Left forelimb (tissue), 1 donor: ENCODE data around the gene IL21R.
"Not testable (repeated sequence)": the region's sequence is repeated elsewhere in the genome, so short reads cannot be mapped to it uniquely, and the experiment has no call there.

Experiments
- DNase-seq: peaks from one replicate; pipeline ENCODE4 v3.0.0-alpha.2; 2018; ENCODE audit warnings: low spot score

The IL21R gene

DNA sequence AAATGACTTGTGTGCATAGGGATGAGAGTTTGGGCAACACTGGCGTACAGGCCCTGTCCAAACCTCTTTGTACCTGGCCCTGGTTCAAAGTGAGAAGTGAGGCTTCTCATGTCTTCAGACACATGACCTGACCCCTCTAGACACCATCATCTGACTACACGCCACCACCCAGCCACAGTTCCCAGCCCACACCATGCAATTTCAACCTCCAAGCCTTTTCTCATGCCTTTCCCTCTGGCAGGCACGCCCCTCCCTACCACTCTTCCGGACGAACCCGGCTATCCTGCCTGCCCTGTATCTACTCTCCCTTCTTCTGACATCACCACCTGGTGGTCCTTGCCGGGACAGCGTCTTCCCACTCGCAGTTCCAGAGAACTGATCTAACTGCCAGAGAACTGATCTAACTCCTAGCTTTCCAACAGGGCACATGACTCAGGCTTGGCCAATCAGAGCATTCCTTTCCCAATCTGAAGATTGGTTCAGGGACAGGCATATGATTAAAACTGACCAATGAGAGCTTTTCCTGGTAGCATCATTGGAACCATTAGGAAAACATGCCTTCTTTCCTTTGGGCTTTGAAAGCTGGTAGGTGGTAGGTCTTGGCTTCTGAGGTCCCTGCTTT is 27.1 kb upstream of the IL21R start:
- no peak for DNase-seq

GRCh38 chr16:27377666-27378485 is 24.1 kb upstream of the IL21R start:
- peak; percentile 28 for DNase-seq

- DNase-seq: peak; percentile 52
These were observed 23.0 kb upstream of the IL21R start for GRCh38 chr16:27378871-27379481.

GRCh38 chr16:27379919-27380318 is 22.1 kb upstream of the IL21R start:
- peak; percentile 18 for DNase-seq

GRCh38 chr16:27381236-27381635 is 20.7 kb upstream of the IL21R start:
- DNase-seq: peak; percentile 61

- DNase-seq: peak; percentile 40
These were observed 19.8 kb upstream of the IL21R start for GRCh38 chr16:27381974-27382855.

DNA sequence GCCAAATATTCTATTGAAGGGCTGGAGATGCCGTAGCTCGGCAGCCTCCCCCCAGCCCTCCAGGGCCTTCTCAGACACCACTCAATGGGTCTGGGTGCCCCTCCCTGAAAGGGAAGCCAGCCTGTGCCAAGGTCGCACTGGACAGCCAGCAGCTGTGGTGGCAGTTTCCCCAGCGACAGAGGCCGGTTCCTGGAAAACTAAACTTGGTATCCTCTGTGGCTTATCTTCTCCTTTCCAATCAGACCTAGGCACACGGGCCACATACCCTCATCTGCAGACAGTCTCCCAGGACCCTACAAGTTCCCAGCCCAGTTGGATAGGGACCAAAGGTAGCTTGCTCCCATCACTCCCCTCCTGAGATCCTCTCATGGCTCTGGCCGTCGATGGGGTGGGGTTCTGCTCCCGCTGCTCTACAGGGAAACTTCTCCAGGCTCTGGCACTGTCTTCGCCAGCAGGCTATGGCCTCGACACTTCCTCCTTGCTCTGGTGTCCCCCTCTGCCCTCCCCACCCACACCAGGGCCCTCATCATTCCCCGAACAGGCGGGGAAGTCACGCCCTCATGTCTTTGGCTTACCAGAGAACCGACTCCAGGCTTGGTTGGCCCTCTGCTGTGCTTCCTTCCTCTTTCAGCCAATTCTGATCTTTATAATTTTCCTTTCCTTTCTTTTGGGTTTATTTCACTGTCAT is 18.3 kb upstream of the IL21R start:
- DNase-seq: peak; percentile 42

- no peak for DNase-seq
These were observed 17.5 kb upstream of the IL21R start for GRCh38 chr16:27384425-27384824.

GRCh38 chr16:27385398-27385797 is 16.6 kb upstream of the IL21R start:
- peak; percentile 15 for DNase-seq

GRCh38 chr16:27386674-27387073 is 15.3 kb upstream of the IL21R start:
- no peak for DNase-seq

DNA sequence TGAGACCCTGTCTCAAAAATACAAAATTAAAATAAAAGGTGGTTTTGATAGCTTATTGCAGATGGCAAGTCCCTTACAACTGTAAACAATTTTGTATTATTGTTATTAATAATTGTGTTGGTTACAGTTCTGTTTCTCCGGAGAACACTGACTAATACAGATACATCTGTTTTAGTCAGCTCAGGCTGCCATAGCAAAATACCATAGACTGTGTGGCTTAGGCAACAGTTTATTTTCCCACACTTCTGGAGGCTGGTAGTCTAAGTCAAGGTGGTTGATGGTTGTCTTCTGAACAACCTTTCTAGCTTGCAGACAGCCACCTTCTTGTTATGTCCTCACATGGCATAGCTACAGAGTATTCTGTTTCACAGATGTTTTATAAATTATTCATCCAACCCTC is 14.2 kb upstream of the IL21R start:
- no peak for DNase-seq

DNA sequence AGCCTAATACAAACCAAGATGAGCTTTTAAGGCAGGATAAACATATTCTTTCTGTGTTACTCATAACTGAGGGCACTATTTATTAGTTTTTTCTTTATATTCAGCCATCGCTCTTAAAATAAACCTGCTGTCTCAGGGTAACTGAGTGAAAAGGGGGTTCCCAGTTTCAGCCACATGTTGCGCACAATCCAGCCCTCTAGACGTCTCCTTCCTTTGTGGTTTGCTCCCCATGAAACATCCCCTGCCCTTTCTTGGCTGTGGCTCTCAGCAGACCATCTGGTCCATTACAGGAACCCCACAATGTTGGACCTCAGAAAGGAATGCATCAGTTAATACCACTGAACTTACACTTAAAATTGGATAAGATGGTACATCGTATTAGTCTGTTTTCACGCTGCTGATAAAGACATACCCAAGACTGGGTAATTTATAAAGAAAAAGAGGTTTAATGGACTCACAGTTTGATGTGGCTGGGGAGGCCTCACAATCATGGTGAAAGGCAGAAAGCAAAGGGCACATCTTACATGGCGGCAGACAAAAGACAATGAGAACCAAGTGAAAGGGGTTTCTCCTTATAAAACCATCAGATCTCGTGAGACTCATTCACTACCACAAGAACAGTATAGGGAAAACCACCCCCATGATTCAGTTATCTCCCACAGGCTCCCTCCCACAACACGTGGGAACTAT is 12.6 kb upstream of the IL21R start:
- no peak for DNase-seq

DNA sequence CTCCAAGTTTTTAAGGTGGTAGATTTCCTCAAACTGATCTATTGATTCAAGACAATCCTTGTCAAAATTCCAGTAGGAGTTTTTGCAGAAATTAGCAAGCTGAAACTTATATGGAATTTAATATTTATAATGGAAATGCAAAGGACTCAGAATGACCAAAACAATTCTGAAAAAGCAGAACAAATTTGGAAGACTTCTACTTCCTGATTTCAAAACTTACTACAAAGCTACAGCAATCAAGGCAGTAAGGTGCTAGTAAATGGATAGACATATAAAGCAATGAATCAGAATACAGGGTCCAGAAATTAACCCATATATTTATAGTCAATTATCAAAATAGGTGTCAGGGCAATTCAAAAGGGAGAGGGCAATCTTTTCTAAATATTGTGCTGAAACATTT is 11.8 kb upstream of the IL21R start:
- DNase-seq: no peak

DNA sequence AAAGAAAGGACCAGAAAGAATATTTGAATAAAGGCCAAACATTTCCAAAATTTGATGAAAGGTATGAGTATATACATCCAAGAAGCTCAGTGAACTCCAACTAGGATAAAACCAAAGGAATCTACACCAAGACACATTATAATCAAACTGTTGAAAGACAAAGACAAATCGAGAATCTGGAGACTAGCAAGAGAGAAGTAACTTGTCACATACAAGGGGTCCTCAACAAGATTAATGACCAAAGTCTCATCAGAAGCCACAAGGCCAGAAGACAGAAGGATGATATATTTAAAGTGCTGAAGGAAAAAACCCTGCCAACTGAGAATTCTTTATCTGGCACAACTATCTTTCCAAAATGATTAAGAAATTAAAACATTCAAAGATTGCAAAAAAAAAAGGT is 9.3 kb upstream of the IL21R start:
- DNase-seq: no peak

DNA sequence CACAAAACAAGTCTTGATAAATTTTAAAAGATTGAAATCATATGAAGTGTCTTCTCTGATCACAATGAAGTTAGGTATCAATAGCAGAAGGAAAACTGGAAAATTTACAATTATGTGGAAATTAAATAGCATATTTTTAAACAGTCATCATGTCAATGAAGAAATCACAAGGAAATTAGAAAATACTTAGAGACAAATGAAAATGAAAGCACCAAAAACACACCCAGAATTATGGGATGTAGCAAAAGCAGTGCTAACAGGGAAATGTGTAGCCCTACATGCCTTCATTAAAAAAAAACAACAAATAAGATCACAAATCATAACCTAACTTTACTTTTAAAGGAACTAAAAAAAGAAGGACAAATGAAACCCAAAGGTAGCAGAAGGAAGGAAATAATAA is 7.5 kb upstream of the IL21R start:
- DNase-seq: no peak

DNA sequence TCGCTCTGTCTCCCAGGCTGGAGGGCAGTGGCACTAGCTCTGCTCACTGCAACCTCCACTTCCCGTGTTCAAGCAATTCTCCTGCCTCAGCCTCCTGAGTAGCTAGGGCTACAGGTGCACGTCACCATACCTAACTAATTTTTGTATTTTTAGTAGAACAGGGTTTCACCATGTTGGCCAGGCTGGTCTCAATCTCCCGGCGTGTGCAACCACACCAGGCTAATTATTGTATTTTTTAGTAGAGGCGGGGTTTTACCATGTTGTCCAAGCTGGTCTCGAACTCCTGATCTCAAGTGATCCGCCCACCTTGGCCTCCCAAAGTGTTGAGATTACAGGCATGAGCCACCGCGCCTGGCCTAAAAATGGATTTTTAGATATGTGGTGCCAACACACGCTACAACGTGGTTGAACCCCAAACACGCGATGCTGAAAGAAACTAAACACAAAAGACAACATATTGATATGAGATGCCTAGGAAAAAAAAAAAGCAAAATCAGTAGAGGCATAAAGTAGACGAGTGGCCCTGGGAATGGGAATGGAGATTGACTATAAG is 3.6 kb upstream of the IL21R start:
- DNase-seq: not testable (repeated sequence)

GRCh38 chr16:27398894-27399853 is 2.8 kb upstream of the IL21R start:
- no peak for DNase-seq

GRCh38 chr16:27399969-27400368 is 2.0 kb upstream of the IL21R start:
- DNase-seq: no peak
